Measurements from ENCODE around the gene TEKTIP1.

DNA sequence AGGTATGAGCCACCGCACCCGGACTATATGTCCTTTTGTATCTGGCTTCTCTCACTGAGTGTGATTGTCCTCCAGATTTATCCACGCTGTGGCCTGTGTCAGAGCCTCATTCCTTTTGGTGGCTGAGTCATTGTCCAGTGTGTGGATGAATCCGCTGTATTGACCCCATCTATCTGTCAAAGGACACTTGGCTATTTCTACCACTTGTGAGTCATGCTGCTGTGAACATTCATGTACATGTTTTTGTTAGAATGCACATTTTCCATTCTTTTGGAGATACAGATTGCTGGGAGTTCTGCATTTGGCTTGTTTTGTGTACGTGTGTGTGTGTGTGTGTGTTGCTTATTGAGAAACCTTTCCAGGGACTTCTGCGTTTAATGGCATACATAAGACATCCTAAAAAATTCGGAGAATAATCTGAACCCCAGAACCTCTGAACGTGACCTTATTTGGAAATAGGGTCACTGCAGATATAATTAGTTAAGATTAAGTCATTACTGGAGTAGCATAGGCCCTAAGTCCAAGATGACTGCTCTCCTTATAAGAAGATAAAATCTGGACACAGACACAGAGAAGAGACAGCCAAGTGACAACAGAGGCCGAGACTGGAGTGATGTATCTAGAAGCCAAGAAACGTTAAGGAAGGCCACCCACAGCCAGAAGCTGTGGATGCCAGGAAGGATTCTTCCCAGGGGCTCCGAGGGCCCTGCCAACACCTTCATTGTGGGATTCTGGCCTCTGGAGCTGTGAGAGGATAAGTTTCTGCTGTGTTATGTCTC lies 41.4 kb downstream of the TEKTIP1 start:
- TF ChIP-seq FOXK2 (IDR thresholded peaks at IDR 0.05) (no peak), BCL11A (IDR thresholded peaks at IDR 0.05; ENCODE audit: low read depth, low read length) (no peak), EP300 (IDR thresholded peaks at IDR 0.05; ENCODE audit: borderline replicate concordance in 1 of 2, control insufficient read depth in 1 of 2, low read depth in 2 of 2, low read length in 2 of 2) (no peak), SP1 (IDR thresholded peaks at IDR 0.05; ENCODE audit: low read depth, low read length) (no peak), ZZZ3 (IDR thresholded peaks at IDR 0.05; ENCODE audit: control insufficient read depth, insufficient read length, low read depth) (no peak), TCF7 (IDR thresholded peaks at IDR 0.05; ENCODE audit: borderline replicate concordance) (no peak), YY1 (IDR thresholded peaks at IDR 0.05; ENCODE audit: low read depth, low read length) (no peak), POLR2AphosphoS2 (IDR thresholded peaks at IDR 0.05; ENCODE audit: low read depth, low read length) (no peak), MXI1 (IDR thresholded peaks at IDR 0.05; ENCODE audit: low read depth, low read length) (no peak)
- TF ChIP-seq, protein P1, sequence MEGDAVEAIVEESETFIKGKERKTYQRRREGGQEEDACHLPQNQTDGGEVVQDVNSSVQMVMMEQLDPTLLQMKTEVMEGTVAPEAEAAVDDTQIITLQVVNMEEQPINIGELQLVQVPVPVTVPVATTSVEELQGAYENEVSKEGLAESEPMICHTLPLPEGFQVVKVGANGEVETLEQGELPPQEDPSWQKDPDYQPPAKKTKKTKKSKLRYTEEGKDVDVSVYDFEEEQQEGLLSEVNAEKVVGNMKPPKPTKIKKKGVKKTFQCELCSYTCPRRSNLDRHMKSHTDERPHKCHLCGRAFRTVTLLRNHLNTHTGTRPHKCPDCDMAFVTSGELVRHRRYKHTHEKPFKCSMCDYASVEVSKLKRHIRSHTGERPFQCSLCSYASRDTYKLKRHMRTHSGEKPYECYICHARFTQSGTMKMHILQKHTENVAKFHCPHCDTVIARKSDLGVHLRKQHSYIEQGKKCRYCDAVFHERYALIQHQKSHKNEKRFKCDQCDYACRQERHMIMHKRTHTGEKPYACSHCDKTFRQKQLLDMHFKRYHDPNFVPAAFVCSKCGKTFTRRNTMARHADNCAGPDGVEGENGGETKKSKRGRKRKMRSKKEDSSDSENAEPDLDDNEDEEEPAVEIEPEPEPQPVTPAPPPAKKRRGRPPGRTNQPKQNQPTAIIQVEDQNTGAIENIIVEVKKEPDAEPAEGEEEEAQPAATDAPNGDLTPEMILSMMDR (IDR thresholded peaks at IDR 0.05 in 2 of 3, conservative IDR thresholded peaks at IDR 0.05 in 1 of 3; ENCODE audit: control insufficient read depth in 2 of 3, extremely low read depth in 1 of 3, insufficient read depth in 1 of 3, low read depth in 3 of 3, low read length in 3 of 3): no peak
